ENCODE measurements around the gene IL4.
"Not testable (repeated sequence)": the region's sequence is repeated elsewhere in the genome, so short reads cannot be mapped to it uniquely, and the experiment has no call there.

IL4 gene

DNA sequence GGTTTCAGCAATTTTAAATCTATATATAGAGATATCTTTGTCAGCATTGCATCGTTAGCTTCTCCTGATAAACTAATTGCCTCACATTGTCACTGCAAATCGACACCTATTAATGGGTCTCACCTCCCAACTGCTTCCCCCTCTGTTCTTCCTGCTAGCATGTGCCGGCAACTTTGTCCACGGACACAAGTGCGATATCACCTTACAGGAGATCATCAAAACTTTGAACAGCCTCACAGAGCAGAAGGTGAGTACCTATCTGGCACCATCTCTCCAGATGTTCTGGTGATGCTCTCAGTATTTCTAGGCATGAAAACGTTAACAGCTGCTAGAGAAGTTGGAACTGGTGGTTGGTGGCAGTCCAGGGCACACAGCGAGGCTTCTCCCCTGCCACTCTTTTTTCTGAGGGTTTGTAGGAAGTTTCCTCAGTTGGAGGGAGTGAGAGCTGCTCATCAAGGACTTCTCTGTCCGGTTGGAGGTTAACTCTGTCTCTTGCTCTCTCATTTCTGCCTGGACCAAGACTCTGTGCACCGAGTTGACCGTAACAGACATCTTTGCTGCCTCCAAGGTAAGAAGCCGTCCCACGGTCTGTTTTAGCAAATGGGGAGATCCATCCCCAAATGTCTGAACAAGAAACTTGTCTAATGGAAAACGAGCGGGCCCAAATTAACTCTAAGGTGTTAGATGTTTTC, at the start of gene IL4:
TSS of gene IL4 (plus strand) at position 51 of the 692 bp plus-strand sequence. CDS start at position 113, 62 bp downstream.
- Histone ChIP-seq H3K36me3 (replicated peaks) (no peaks in the 10 kb centered on the region), H3K9me3 (0 out of 2 replicates have a peak, but pooled peaks cover 2% of the 10 kb centered on the region), H3K4me3 (no peak within 1 kb of the TSS), H3K4me1 (no peaks in the 10 kb centered on the region), H3K27me3 (ENCODE audit: low read depth) (no peaks in the 10 kb centered on the region)
- DNase-seq (ENCODE audit: low spot score in 2 of 2): no peak
- in situ Hi-C loops (cut with MboI; ENCODE audit: low sequenced_read_pairs): no loop called here

GRCh38 chr5:132627470-132627869, 46.3 kb upstream of the IL4 start:
- Histone ChIP-seq H3K27me3 (ENCODE audit: low read depth) (no peaks in the 10 kb centered on the region), H3K4me3 (no peak overlapping the region), H3K9me3 (no peaks in the 10 kb centered on the region), H3K4me1 (no peaks in the 10 kb centered on the region), H3K36me3 (replicated peaks) (peaks cover 12% of the 10 kb centered on the region)
- in situ Hi-C loops (cut with MboI; ENCODE audit: low sequenced_read_pairs): no loop called here
- no peak for DNase-seq (ENCODE audit: low spot score in 2 of 2)

DNA sequence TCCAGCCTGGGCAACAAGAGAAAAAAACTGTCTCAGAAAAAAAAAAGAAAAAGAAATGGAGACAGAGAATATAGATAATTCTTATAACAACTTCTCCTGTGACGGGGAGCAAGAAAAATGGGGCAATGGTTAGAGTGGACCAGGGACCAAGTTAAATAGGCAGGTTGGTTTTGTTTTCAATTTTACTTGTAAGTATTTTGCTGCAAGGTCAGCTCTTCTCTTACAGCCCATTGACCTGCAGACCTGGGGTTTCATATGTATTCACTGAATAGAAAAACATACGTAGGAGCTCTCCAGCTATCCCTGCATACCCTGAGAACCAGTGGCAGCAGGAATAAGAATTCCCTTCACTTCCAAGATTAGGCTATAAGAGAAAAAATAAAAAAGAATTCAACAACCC, 45.0 kb upstream of the IL4 start:
- DNase-seq (ENCODE audit: low spot score in 2 of 2): no peak
- no peaks in the 10 kb centered on the region for H3K4me1 ChIP-seq
- H3K4me3 ChIP-seq: no peak overlapping the region
- no peaks in the 10 kb centered on the region for H3K9me3 ChIP-seq
- in situ Hi-C loops (cut with MboI; ENCODE audit: low sequenced_read_pairs): no loop called here
- peaks cover 7% of the 10 kb centered on the region for H3K36me3 ChIP-seq (replicated peaks)
- H3K27me3 ChIP-seq (ENCODE audit: low read depth): no peaks in the 10 kb centered on the region

GRCh38 chr5:132629230-132629944, 44.4 kb upstream of the IL4 start:
- Histone ChIP-seq H3K36me3 (replicated peaks) (peaks cover 7% of the 10 kb centered on the region), H3K9me3 (no peaks in the 10 kb centered on the region), H3K4me1 (no peaks in the 10 kb centered on the region), H3K4me3 (no peak overlapping the region), H3K27me3 (ENCODE audit: low read depth) (no peaks in the 10 kb centered on the region)
- DNase-seq (ENCODE audit: low spot score in 2 of 2): no peak
- in situ Hi-C loops (cut with MboI; ENCODE audit: low sequenced_read_pairs): no loop called here

DNA sequence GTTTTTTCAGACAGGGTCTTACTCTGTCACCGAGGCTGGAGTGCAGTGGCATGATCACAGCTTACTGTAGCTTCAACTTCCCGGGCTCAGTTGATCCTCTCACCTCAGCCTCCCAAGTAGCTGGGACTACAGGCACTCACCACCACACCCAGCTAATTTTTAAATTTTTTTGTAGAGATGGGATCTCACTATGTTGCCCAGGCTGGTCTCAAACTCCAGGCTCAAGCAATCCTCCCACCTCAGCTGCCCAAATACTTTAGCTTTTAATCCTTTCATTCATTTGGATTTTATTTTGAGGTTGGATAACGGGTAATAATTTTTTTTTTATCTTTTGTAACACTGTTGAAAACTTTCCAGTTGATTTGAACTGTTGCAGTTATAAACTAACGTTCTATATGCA, 40.2 kb upstream of the IL4 start:
- H3K4me3 ChIP-seq; H3K4me1 ChIP-seq; H3K27me3 ChIP-seq (ENCODE audit: low read depth); in situ Hi-C loops (cut with MboI; ENCODE audit: low sequenced_read_pairs); DNase-seq (ENCODE audit: low spot score in 2 of 2); H3K9me3 ChIP-seq: not testable (repeated sequence)
- peaks cover 21% of the 10 kb centered on the region for H3K36me3 ChIP-seq (replicated peaks)

DNA sequence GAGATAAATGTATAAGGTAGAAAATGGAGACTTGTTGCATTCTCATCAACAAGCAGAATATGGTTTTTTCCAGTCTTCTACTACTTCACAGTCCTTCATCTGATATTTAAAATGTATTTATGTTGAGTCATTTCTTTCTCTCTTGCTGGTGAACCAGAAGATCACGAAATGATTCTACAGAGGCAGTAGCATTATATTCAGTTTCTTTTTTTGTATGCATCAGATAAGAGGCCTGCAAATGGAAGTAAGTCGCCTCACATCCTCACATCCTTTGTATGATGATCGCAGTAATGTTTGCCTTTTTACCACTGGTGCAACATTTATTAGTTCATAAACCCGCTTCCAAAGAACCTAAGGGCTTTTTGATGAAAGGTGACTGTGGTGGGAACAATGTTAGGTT, 37.9 kb upstream of the IL4 start:
- H3K4me1 ChIP-seq: no peaks in the 10 kb centered on the region
- DNase-seq (ENCODE audit: low spot score in 2 of 2): no peak
- no peak overlapping the region for H3K4me3 ChIP-seq
- H3K9me3 ChIP-seq: no peaks in the 10 kb centered on the region
- in situ Hi-C loops (cut with MboI; ENCODE audit: low sequenced_read_pairs): no loop called here
- H3K36me3 ChIP-seq (replicated peaks): peaks cover 31% of the 10 kb centered on the region
- no peaks in the 10 kb centered on the region for H3K27me3 ChIP-seq (ENCODE audit: low read depth)

- Histone ChIP-seq H3K4me1 (no peaks in the 10 kb centered on the region), H3K27me3 (ENCODE audit: low read depth) (no peaks in the 10 kb centered on the region), H3K9me3 (no peaks in the 10 kb centered on the region), H3K36me3 (replicated peaks) (peaks cover 37% of the 10 kb centered on the region), H3K4me3 (no peak overlapping the region)
- DNase-seq (ENCODE audit: low spot score in 2 of 2): no peak
- in situ Hi-C loops (cut with MboI; ENCODE audit: low sequenced_read_pairs): no loop called here
Measured at GRCh38 chr5:132637241-132637640, 36.5 kb upstream of the IL4 start.

DNA sequence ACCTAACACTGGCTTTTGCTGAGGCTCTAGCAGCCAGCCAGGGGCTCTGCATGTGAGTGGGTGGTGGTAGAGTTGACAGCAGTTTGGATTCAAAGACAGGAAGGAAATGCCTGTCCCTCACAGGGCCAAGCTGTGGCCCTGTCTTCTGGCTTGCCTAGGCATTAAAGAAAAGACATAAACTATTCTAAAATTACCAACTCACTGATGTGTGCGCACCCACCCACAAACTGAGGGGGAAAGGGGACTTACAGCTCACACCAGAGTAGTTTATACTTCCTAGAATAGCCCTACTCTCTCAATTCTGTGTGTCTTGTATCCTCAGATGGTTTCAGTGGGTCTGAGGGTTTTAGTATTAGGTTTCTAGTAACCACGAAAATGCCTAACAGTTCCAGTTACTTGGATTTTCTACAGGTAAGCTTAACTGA, 34.1 kb upstream of the IL4 start:
- H3K27me3 ChIP-seq (ENCODE audit: low read depth): no peaks in the 10 kb centered on the region
- in situ Hi-C loops (cut with MboI; ENCODE audit: low sequenced_read_pairs): no loop called here
- no peak overlapping the region for H3K4me3 ChIP-seq
- no peaks in the 10 kb centered on the region for H3K4me1 ChIP-seq
- no peak for DNase-seq (ENCODE audit: low spot score in 2 of 2)
- no peaks in the 10 kb centered on the region for H3K9me3 ChIP-seq
- peaks cover 43% of the 10 kb centered on the region for H3K36me3 ChIP-seq (replicated peaks)

DNA sequence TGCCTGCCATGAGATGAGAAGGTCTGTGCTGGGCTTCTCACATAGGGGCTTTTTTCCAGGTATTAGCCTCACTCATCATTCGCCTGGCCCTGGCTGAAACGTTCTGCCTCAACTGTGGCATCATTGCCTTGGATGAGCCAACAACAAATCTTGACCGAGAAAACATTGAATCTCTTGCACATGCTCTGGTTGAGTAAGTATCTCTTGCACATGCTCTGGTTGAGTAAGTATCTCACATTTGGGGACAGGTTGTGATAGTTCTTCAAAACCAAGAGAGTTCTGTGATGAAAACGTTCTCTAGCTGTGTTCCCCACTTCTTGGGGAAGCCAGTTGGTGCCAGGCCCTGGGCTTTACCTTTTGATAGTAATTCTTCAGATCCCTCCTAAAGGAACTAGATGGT, 33.2 kb upstream of the IL4 start:
- no peaks in the 10 kb centered on the region for H3K4me1 ChIP-seq
- no peaks in the 10 kb centered on the region for H3K27me3 ChIP-seq (ENCODE audit: low read depth)
- H3K36me3 ChIP-seq (replicated peaks): peaks cover 40% of the 10 kb centered on the region
- no peak overlapping the region for H3K4me3 ChIP-seq
- in situ Hi-C loops (cut with MboI; ENCODE audit: low sequenced_read_pairs): no loop called here
- no peaks in the 10 kb centered on the region for H3K9me3 ChIP-seq
- DNase-seq (ENCODE audit: low spot score in 2 of 2): no peak

- Histone ChIP-seq H3K36me3 (replicated peaks) (peaks cover 40% of the 10 kb centered on the region), H3K27me3 (ENCODE audit: low read depth) (no peaks in the 10 kb centered on the region), H3K9me3 (no peaks in the 10 kb centered on the region), H3K4me3 (no peak overlapping the region), H3K4me1 (no peaks in the 10 kb centered on the region)
- in situ Hi-C loops (cut with MboI; ENCODE audit: low sequenced_read_pairs): no loop called here
- DNase-seq (ENCODE audit: low spot score in 2 of 2): no peak
Measured at GRCh38 chr5:132641241-132641723, 32.5 kb upstream of the IL4 start.

DNA sequence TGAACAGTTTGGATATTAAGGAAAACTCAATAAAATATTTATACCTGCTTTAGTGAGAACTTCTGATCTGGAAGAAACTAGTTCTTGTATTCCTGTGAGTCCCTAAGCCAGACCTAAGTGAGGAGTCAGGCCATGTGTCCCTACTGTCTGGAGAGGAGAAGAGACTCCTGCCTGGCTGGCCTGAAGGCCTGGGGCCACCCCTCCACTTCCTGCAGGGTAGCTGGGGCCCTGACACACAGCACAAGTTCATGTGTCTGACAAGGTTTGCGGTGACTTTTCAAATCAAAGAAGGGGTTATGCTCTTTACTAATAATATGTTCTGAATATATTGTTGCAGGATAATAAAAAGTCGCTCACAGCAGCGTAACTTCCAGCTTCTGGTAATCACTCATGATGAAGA, 31.9 kb upstream of the IL4 start:
- Histone ChIP-seq H3K36me3 (replicated peaks) (peaks cover 40% of the 10 kb centered on the region), H3K9me3 (no peaks in the 10 kb centered on the region; the same call in 1 of the 2 replicates), H3K27me3 (ENCODE audit: low read depth) (no peaks in the 10 kb centered on the region), H3K4me3 (no peak overlapping the region), H3K4me1 (no peaks in the 10 kb centered on the region)
- in situ Hi-C loops (cut with MboI; ENCODE audit: low sequenced_read_pairs): no loop called here
- no peak for DNase-seq (ENCODE audit: low spot score in 2 of 2)

DNA sequence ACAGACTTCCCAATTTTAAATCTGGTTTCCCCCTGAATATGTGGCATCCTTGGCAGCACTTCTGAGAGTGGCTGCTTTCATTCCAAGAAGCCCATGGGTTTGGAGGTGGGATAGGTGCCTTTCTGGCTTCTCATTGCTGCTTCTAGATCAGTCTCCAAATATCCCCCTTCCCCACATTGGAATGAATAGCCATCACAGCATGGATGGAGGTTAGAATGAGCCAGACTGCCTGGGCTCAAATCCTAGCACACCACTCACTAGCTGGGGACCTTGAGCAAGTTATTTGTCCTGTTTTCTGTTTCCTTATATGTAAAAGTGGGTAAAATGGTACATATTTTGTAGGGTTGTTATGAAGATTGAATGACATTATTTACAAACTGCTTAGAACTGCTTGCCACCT, 29.6 kb upstream of the IL4 start:
- peaks cover 26% of the 10 kb centered on the region for H3K36me3 ChIP-seq (replicated peaks)
- in situ Hi-C loops (cut with MboI; ENCODE audit: low sequenced_read_pairs): no loop called here
- no peak for DNase-seq (ENCODE audit: low spot score in 2 of 2)
- H3K9me3 ChIP-seq: peaks cover 3% of the 10 kb centered on the region; the same call in 1 of the 2 replicates
- no peaks in the 10 kb centered on the region for H3K4me1 ChIP-seq
- H3K27me3 ChIP-seq (ENCODE audit: low read depth): no peaks in the 10 kb centered on the region
- no peak overlapping the region for H3K4me3 ChIP-seq

- no peak overlapping the region for H3K4me3 ChIP-seq
- H3K4me1 ChIP-seq: no peaks in the 10 kb centered on the region
- no peak for DNase-seq (ENCODE audit: low spot score in 2 of 2)
- no peaks in the 10 kb centered on the region for H3K27me3 ChIP-seq (ENCODE audit: low read depth)
- peaks cover 3% of the 10 kb centered on the region; the same call in 1 of the 2 replicates for H3K9me3 ChIP-seq
- H3K36me3 ChIP-seq (replicated peaks): peaks cover 6% of the 10 kb centered on the region
- in situ Hi-C loops (cut with MboI; ENCODE audit: low sequenced_read_pairs): no loop called here
Measured at GRCh38 chr5:132646583-132647266, 27.1 kb upstream of the IL4 start.

DNA sequence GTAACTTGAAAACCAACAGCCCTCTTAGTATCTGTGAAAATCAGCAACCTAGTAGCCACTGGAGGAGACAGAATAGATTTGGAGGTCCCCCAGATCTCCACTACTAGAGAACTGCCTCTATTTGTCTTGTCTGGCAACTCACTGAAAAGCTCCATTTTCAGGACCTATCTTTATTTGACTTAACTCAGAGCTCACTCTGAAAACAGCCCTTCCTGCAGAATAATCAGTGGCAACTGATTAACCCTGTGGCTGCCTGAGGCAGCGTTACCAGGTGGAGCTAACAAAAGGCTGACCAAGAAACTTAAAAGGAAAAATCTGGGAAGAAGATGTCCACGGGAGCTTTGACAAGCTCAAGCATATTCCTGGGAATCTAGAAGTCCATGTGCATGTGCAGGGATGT, 26.3 kb upstream of the IL4 start:
- in situ Hi-C loops (cut with MboI; ENCODE audit: low sequenced_read_pairs): no loop called here
- H3K36me3 ChIP-seq (replicated peaks): peaks cover 6% of the 10 kb centered on the region; the same call in 1 of the 2 replicates
- no peak overlapping the region for H3K4me3 ChIP-seq
- H3K4me1 ChIP-seq: no peaks in the 10 kb centered on the region
- DNase-seq (ENCODE audit: low spot score in 2 of 2): no peak
- H3K27me3 ChIP-seq (ENCODE audit: low read depth): no peaks in the 10 kb centered on the region
- H3K9me3 ChIP-seq: peaks cover 3% of the 10 kb centered on the region; the same call in 1 of the 2 replicates
